Lower leg skin (tissue), 3 donors: Measurements from ENCODE around the gene FGF12.

Experiments
- CTCF ChIP-seq, 3 donors: fragments of 450-650 bp; IDR thresholded peaks; one replicate each; pipeline ENCODE4 v1.5.1; 2016; ENCODE audit warnings: antibody characterized with exemption in 3 of 3, mild to moderate bottlenecking in 3 of 3, moderate library complexity in 2 of 3
- POLR2A ChIP-seq, 2 donors: fragments of 450-650 bp; IDR thresholded peaks; one replicate each; pipeline ENCODE4 v1.6.1; 2016 to 2017; ENCODE audit warnings: antibody characterized with exemption in 2 of 2, mild to moderate bottlenecking in 1 of 2, moderate library complexity in 1 of 2

GRCh38 chr3:192212335-192212734 lies 515.0 kb downstream of the FGF12 start:
- TF ChIP-seq POLR2A (IDR thresholded peaks at IDR 0.05) (no peak), CTCF (IDR thresholded peaks at IDR 0.05) (no peak)
